ELF-1 (cell line): ENCODE results near the gene XRCC1.

Experiments
- DNase-seq: peaks from one replicate; pipeline ENCODE4 v3.0.0-alpha.2; 2016; ENCODE audit warnings: low read depth, low spot score

The XRCC1 gene, protein sequence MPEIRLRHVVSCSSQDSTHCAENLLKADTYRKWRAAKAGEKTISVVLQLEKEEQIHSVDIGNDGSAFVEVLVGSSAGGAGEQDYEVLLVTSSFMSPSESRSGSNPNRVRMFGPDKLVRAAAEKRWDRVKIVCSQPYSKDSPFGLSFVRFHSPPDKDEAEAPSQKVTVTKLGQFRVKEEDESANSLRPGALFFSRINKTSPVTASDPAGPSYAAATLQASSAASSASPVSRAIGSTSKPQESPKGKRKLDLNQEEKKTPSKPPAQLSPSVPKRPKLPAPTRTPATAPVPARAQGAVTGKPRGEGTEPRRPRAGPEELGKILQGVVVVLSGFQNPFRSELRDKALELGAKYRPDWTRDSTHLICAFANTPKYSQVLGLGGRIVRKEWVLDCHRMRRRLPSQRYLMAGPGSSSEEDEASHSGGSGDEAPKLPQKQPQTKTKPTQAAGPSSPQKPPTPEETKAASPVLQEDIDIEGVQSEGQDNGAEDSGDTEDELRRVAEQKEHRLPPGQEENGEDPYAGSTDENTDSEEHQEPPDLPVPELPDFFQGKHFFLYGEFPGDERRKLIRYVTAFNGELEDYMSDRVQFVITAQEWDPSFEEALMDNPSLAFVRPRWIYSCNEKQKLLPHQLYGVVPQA

DNA sequence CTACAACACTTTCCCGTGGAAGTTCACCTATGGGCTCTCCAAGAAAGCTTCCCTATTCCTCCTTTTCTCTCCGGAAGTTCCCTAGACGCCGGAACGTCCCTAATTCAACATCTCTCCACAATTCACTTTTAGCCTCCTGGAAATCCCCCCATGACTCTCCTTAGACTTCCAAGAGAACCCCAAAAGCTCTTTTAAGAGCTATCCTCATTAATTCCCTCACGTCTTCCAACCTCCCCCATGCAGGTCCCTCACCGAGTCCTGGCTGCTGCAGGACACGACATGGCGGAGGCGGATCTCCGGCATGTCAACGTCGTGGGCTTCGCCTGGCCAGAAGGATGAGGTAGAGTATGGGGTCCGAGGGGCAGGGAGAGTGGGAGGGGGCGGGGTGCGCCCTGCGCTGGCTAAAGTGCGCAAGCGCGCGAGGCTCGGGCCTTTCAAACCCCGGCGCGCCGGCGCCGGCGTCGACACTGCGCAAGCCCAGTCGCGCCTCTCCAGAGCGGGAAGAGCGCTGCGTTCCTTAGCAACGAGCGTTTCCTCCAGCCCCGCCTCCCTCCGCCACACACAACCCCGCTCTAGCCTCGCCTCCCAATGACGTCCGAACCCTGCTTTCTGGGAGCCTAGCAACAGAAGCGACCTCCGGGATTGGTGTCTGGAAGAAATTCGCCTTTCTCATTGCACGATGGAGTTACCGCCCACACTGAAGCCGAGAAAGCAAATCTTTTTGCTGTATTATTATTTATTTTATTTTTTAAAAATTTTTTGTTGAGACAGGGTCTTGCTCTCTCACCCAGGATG, at the start of gene XRCC1, which contains the start of gene PINLYP:
Gene XRCC1 (minus strand): TSS at position 372 of the 795 bp plus-strand sequence. CDS start 69 bp downstream, at position 303.
Gene PINLYP (plus strand): TSS at position 646 of the 795 bp plus-strand sequence. CDS start 1,391 bp downstream, outside the sequence.
- peak; percentile 99 for DNase-seq

DNA sequence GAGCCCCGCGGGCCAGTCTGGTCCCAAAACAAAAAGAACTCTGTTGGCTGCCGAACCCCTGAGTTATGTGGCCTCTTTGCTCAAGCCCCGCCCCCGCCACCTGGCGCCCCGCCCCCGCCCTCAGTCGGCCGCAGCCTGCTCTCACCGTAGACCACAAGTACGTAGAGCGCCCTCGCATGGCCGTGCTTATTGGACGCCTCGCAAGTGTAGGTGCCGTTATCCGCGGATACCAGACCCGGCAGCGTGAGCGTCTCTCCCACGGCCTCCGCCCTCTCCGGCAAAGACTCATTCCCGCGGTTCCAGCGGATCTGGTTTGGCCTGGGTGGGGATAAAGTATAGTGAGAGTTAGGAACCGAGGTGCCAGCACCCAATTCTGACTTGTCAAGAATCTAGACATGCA, 49.6 kb upstream of the XRCC1 start:
- peak; percentile 90 for DNase-seq

DNA sequence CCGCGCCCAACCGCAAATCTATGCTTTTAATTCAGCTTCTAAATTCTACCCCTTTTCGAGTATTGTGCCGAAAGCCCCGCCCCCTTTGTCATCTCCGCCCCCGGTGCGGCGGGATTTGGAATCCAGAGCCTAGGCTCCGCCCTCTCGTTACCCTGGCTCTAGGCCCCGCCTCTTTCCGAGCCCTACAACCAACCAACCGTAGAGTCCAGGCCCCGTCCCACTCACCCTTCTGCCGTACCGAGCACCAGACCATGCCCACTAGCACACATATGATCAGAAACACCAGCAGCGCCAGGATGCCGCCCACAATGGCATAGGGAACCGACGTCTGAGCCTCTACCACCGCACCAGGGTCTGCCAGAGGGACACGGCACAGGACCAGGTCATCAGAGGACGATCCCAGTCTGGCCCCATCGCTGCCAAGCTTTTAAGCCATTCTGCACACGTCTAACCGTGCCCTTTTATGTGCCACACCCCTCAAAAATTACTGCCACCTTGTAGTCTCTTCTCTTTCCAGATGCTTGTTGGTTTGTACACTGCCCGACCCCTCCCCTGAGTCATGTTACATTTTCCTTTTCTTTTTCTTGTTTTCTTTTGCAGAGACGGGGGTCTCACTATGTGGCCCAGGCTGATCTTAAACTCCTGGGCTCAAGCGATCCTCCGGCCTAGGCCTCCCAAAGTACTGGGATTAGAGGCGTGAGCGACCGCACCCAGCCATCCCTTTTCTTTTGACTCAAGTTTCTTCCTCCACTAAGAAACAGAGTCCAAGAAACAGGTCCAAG, 48.8 kb upstream of the XRCC1 start:
- DNase-seq: peak; percentile 94

DNA sequence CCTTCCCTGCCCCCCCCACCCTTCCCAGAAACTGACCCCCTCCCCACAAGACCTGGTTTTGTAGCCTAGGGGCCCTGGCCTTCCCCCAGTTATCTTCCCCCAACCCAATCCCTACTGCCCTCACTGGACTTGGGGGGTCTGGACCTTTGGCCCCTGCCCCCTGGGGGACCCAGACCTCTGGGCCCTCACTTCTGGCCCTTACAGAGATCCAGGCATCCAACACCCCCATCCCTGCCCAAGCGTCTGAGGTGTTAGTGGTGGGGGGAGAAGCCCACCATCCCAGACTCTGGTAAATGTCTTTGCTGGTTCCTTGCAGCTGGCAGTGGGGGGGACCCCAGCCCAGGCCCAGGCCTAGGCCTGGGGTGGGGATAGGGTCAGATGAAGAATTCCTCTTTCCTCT, 47.6 kb upstream of the XRCC1 start:
- DNase-seq: no peak

GRCh38 chr19:43622070-43622469, 46.7 kb upstream of the XRCC1 start:
- no peak for DNase-seq

- no peak for DNase-seq
Measured at GRCh38 chr19:43620061-43621001, 45.0 kb upstream of the XRCC1 start.

- peak; percentile 99 for DNase-seq
Measured at GRCh38 chr19:43619262-43620060, 44.1 kb upstream of the XRCC1 start, which contains the start of gene ZNF428. Gene ZNF428, minus strand, starts transcription at chr19:43619629. Its CDS starts 5,325 bp downstream, at chr19:43614304.

- DNase-seq: no peak
Measured at GRCh38 chr19:43618921-43619261, 43.6 kb upstream of the XRCC1 start.

DNA sequence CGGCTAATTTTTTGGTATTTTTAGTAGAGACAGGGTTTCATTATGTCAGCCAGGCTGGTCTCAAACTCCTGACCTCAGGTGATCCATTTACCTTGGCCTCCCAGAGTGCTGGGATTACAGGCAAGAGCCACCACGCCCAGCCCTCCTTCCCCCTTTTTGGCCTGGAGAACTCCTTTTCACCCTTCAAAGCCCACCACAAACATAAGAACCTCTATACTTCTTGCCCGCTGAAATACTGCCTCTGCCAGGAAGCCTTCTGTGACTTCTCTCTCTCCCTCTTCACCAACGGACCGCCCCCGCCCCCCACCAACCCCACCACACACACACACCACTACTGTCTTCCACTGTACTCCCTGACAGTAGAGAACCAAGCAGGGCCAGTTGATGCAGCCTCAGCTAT, 41.6 kb upstream of the XRCC1 start:
- DNase-seq: no peak

DNA sequence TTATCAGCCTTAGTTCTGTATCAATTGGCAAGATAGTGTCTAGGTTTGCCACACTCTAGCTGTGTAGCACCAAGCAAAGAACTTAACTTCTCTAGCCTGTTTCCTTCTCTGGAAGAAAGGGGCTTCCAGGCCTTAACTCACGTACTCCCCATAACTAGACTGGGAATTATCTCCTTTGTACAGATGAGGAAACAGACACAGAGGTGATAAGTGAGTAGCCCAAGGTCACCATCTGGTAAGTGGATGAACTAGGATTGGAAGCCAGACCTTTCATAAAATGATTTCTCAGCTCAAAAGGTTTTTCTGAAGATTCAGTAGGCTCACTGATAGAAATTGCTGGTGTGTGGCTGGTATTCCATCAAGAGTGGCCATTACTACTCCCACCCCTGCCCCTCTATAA, 41.0 kb upstream of the XRCC1 start:
- no peak for DNase-seq

GRCh38 chr19:43612374-43612773, 37.0 kb upstream of the XRCC1 start:
- DNase-seq: no peak

GRCh38 chr19:43611788-43612187, 36.5 kb upstream of the XRCC1 start, which contains the start of gene SRRM5:
Gene SRRM5, plus strand, starts transcription at chr19:43612088. Its CDS starts 34 bp downstream, at chr19:43612122.
- DNase-seq: no peak

GRCh38 chr19:43610493-43610892, 35.2 kb upstream of the XRCC1 start:
- no peak for DNase-seq

DNA sequence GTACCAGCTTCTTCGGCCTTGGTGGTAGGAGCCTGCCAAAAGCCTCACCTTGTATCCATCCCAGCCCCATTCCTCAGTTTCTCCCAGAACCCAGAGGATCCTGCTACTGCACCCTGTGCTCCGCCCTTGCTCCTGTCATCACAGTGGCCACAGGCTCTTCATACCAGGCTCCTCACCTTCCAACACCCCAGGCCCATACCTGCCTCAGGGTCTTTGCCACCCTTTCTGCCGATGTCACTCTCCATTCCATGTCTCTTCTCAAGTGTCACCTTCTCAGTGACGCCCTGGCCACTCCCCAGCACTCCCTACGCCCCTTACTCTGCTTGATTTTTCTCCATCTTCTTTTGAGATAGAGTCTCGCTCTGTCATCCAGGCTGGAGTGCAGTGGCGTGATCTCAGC, 34.5 kb upstream of the XRCC1 start:
- DNase-seq: no peak

- no peak for DNase-seq
Measured at GRCh38 chr19:43607238-43608205, 32.2 kb upstream of the XRCC1 start.

DNA sequence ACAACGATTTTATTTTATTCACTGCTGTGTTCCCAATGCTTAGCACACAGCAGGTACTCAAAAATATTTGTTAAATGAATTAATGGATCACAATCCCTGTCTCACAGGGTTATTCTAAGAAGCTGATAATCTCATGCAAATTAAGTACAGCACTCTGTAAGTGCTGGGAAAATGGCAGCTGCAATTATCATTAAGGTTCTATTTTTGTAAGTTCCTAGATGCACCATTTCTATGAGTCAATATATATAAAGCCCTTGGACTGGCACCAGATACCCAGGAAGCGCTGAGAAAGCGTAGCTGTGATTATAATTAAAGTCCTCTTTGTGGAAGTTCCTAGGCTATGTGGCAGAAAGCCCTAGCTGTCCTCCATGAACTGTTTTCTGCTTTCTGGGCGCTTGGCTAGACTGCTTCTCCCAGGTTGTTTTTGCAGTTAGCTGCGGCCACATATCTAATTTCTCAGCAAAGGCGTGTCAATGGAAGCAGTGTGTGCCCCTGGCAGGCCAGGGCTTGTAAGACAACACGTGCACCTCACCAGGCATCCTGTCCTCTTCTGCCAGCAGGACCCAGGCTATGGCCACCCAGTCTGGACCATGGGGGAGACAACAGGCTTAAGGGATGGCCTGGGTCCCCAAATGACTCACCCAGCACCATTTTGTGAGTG, 31.4 kb upstream of the XRCC1 start:
- no peak for DNase-seq

DNA sequence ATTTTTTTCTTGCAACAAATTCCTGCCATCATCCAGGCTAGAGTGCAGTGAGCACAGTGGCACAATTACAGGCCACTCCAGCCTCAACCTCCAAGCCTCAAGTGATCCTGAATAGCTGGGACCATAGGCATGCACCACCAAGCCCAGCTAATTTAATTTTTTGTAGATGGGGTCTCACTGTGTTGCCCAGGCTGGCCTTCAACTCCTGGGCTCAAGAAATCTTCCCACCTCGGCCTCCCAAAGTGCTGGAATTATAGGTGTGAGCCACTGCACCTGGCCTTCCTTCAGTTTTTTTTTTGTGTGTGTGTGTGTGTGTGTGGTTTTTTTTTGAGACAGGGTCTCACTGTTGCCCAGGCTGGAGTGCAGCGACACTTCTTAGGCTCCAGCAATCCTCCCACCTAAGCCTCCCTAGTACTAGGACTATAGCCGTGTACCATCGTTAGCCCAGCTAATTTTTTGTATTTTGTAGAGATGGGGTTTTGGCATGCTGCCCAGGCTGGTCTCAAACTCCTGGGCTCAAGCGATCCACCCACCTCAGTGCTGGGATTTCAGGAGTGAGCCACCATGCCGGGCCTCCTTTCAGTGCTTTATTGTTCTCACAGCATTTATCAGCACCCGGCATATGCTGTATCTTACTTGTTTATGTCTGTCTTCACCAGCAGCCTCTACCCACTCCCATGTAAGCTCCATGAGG, 30.7 kb upstream of the XRCC1 start:
- no peak for DNase-seq
